ENCODE measurements around the gene SLC26A4.

SLC26A4 gene

DNA sequence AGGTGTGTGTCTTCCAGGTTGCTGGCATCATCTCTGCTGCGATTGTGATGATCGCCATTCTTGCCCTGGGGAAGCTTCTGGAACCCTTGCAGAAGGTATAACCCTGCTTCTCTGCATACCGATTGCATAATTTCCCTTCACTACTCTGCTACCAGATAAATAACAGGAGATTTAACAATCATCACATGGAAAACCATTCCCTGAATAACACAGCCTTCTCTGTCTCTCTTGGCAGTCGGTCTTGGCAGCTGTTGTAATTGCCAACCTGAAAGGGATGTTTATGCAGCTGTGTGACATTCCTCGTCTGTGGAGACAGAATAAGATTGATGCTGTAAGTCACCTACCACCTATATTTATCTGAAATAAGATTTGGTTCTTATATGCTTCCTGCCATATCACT is 33.8 kb downstream of the SLC26A4 start:
- no peak for DNase-seq (ENCODE audit: low read depth in 2 of 2)

DNA sequence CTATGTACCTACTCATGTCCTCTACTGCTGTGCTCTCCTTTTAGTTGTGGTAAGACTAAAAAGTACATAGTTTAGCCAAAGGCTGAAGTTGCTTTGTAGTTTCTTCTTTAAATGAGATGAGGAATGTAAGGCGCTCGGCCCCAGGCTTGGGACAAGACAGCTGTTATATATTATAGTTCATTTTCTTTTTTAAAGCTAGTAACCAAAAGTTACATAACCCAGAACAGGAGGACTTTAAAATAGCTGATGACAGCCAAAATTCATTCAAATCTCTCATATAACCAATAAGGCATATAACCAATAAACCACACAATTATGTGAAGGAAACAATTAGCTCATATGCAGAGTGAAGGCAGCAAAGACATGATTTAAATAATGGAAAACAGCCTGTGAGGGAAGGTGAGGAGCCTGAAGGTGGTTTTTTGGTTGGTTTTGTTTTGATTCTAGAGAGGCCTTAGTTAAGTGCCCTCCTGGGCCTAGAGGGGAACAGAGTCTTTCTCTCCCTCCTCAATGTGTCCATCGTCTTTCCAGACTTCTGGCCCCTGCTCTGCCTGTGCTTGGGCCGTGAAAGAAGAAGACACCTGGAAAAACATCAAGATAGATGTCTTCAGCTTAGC is 35.8 kb downstream of the SLC26A4 start:
- DNase-seq (ENCODE audit: low read depth in 2 of 2) = no peak

GRCh38 chr7:107697321-107698049 is 36.9 kb downstream of the SLC26A4 start:
- no peak for DNase-seq (ENCODE audit: low read depth in 2 of 2)

DNA sequence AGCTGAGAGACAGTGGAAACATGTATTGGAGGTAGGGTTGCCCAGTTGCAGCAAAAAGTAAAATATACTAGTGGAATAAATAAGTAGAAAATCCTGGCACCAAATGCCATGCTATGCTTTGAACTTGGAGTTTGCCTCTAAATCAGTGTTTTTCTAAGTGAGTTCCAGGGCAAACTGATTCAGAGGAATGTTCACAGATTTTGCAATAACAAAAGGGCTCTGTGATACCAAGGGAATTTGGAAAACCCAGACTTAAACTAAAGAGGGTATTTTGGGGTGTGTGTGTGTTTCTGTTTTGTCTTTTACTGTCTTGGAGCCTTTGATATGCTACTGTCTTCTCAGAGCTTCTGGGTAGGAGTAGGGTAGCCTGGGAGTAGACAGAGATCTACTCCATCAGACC is 39.9 kb downstream of the SLC26A4 start:
- DNase-seq (ENCODE audit: low read depth in 2 of 2) = no peak

- DNase-seq (ENCODE audit: low read depth in 2 of 2) = no peak
These were observed 40.6 kb downstream of the SLC26A4 start for GRCh38 chr7:107701191-107701590.

GRCh38 chr7:107703219-107703618 is 42.6 kb downstream of the SLC26A4 start:
- no peak for DNase-seq (ENCODE audit: low read depth in 2 of 2)

GRCh38 chr7:107703872-107704271 is 43.2 kb downstream of the SLC26A4 start:
- no peak for DNase-seq (ENCODE audit: low read depth in 2 of 2)

GRCh38 chr7:107708956-107709355 is 48.3 kb downstream of the SLC26A4 start:
- no peak for DNase-seq (ENCODE audit: low read depth in 2 of 2)

DNA sequence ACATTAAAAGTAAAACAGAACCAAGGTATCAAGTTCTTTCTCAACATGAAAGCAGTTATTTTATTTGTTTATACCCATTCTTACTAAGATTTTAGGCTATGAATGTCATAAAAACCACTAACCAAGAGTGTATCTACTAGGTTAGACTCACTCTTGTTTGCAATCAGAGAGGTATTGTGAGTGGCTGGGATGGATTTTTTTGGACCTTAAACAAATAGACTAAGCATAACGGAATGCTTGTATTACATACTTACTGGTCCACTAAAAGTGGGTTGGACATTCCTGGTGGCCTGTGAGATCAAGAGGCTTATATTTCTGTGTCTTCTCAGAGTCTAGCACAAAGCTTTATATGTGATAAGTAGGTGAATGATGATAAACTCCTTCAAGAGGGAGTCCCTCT is 50.7 kb downstream of the SLC26A4 start:
- DNase-seq (ENCODE audit: low read depth in 2 of 2) = no peak

DNA sequence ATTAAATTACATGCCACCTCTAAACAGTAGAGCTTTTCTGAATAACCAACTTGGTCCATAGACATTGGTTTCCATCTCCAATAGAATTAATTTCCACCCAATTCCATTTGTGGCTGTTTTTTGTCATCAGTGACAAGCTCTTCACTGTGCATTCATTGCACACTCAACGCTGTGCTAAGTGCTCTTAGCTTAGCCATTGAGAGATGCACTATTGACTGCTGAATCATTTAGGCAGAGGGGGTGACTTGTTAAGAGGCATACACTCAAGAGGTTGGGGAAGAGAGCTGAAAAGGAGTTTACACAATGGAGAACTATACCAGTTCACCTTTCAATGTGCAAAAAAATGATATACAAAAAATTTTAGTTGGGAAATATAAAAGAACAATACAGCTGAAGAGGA is 51.4 kb downstream of the SLC26A4 start:
- no peak for DNase-seq (ENCODE audit: low read depth in 2 of 2)

DNA sequence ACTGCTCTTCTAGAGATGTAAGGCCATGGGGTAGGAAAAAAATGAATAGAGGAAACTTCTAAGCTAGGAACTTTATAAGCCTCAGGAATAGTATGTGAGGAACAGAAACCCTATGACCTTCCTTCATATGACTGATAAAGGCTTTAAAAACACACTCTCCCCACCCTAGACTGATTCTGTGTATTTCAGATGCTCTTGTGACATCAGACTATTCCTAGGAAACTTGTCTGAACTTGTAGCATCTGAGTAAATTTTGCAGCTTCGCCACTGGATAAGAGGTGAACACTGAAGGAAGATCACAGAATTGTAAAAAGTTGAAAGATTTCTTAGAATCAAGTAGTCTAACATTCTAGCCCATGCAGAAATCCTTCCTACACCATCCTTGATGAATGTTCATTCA is 52.3 kb downstream of the SLC26A4 start:
- no peak for DNase-seq (ENCODE audit: low read depth in 2 of 2)

DNA sequence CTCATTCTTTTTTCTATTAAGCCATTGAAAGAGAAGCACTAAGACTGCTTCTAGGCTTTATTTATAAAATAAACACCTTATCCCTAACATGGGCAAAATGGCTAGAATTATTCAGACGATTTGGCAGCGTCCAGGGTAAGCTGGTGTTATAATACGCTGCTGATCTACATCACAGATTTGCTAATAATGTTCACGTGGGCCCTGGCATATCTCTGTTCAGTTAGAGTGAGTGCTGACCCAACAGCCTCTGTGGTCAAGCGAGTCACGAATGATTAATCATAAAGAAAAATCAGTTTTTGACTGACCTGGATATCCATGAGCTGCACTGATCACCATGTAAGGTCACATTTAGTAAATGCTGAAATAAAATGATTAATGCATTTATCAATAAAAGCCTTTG is 54.9 kb downstream of the SLC26A4 start:
- DNase-seq (ENCODE audit: low read depth in 2 of 2) = no peak

DNA sequence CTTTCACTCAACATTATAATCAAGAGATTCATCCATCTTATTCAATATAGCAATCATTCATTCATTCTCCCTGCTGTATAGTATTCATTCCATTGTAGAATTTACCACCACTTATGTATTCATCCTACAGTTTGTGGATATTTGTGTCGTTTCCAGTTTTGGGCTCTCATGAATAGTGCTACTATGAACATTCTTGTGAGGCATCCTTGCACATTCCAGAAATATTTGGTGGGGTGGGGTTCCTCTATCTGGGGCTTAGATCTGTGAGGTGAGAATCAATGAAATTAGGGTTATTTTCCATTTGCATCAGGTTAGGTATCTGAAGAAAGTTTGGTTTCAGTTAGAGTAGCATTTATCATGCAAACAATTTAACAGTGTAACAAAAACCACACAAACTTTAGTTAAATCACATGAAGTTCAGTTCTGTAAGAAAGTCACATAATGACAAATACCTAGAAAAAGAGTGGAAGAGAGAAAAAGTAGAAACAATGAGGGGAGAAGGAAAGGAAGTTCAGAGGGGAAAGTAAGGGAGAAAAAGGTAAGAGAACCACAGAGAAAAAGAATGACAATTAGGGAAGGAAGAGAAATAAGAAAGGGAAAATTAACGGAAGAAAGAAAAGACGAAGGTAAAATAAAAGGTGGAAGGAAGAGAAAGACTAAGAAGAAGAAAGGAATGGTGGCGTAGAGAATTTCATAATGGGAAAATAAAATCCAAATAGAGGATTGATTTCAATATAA is 58.0 kb downstream of the SLC26A4 start:
- DNase-seq (ENCODE audit: low read depth in 2 of 2) = no peak

DNA sequence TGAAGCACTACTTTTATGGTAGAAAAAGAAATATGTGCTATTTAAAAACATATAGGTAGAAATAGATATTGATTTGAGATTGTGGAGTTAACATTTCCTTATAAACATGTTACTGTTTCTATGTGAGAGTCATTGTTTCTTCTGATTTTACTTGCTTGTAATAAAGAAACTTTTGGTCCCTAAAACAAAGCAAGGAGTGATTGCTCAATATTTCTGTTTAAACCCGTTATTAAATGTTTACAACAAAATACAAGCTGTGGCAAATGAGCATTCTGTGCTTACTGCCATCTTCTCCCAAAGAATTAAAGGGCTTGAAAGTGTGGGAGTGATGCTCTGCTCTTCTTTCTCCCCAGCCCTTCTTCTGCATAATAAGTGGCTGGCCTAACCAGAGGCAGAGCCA is 60.7 kb downstream of the SLC26A4 start:
- DNase-seq (ENCODE audit: low read depth in 2 of 2) = no peak

- no peak for DNase-seq (ENCODE audit: low read depth in 2 of 2)
These were observed 62.6 kb downstream of the SLC26A4 start for GRCh38 chr7:107723255-107723654.

DNA sequence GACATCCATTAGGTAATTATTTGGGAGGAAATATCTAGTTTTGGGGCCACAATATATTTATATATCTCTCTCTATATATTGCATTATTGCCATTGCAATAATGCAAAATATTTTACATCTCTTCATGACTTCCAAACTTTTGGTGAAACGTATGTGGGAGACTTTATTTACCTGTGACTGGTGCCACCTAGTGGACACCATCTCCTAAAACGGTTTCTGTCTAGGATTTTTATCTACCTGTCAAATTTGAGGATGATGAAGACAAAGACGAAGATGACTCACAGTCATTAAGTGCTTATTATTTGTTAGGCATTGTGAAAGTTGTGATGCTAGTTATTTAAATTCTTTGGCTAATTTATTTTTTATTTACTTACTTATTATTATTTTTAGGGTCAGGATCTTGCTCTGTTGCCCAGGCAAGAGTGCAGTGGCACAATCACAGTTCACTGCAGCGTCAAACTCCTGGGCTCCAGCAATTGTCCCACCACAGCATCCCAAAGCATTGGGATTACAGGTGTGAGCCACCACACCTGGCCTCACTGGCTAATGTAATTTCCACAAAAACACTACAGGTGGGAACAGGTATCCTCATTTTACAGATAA is 64.6 kb downstream of the SLC26A4 start:
- DNase-seq (ENCODE audit: low read depth in 2 of 2) = peak; percentile 7 to 15

- no peak for DNase-seq (ENCODE audit: low read depth in 2 of 2)
These were observed 65.9 kb downstream of the SLC26A4 start for GRCh38 chr7:107726356-107727130.

DNA sequence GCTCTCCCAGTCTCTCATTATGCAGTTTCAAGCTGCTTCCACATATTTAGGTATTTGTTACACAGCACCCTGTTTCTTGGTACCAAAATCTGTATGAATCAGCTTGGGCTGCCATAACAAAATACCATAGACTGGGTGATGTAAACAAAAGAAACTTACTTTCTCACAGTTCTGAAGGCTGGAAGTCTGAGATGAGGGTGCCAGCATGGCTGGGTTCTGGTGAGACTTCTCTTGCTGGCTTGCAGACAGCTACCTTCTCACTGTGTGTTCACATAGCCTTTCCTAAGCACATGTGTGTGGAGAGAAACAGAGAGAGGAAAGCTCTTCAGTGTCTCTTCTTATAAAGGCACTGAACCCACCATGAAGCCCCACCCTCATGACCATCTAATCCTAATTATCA is 67.6 kb downstream of the SLC26A4 start:
- no peak for DNase-seq (ENCODE audit: low read depth in 2 of 2)

DNA sequence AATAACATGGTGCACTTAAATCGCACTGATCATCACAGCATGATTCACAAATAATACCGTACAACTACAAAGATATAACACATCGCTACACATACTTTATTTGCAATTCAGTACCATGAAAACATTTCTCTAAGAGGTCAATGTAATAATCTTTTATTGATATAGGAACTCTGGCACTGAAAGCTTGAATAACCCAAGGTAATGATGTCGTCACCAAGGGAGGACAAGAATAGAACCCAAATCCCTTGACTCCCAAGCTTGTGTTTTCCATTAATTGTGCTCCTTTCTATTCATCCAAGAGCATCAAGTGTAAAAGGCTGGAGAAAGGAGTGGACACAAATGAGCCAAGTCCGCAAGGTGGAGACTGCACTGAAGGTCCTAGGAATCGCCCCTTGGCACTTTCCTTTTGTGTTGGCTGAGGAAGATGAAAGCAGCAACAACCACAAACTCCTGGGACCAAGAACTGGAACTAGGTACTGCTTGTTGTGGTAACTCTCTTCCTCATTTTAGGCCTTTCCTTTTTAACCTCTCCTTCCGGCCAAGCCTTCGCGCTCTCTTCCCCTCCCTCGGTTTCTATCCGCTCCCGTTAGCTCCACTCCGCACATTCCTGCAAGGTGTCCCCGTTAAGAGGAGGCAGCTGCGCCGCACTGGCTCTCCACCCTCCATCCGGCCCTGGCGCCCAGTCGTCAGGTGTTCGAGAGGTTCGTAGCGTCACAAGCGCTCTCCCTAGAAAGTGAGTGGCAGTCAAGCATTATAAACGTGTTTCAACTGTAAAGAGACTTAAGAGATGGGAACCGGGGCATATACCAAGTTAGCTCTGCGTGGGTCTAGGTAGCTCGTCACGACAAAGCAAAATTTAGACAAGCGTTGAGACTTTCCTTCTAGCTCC is 82.3 kb downstream of the SLC26A4 start:
- peak in 1 of 2 donors; percentile 44 for DNase-seq (ENCODE audit: low read depth in 2 of 2)

GRCh38 chr7:107743567-107744344 is 83.1 kb downstream of the SLC26A4 start, which contains the start of gene CBLL1:
CBLL1 (plus strand) TSS chr7:107744142; CDS start chr7:107744164, 22 bp downstream.
- peak; percentile 94 to 98 for DNase-seq (ENCODE audit: low read depth in 2 of 2)
